ENCODE measurements around the gene GSDME. TPM values are rescaled to one million over a fixed set of nuclear protein-coding genes. Genes with fewer than 3 reads are reported as not detected.

The GSDME gene
- total RNA-seq, 4 donors from 2014 or later = 3.1 to 5.2 (median 3.9) TPM

- DNase-seq = no peak
- TF ChIP-seq CTCF (IDR thresholded peaks at IDR 0.05 in 4 of 5, conservative IDR thresholded peaks at IDR 0.05 in 1 of 5) (no peak), POLR2A (IDR thresholded peaks at IDR 0.05) (no peak)
- Histone ChIP-seq H3K27ac (peak overlapping the region in 3 of 4 donors; percentile 52 to 70 (median 59)), H3K36me3 (no peaks in the 10 kb centered on the region), H3K4me1 (peaks cover 0 to 8% of the 10 kb centered on the region in 2 donors), H3K4me3 (no peak overlapping the region), H3K27me3 (no peaks in the 10 kb centered on the region), H3K9me3 (no peaks in the 10 kb centered on the region)
- intact Hi-C loops (cut with DNase I; ENCODE audit: low total_unique reads) (no loop called here), in situ Hi-C loops (cut with MboI; ENCODE audit: low sequenced_read_pairs in 4 of 4) (no loop called here)
- ATAC-seq = peak; percentile 47 to 53
Measured at GRCh38 chr7:24716480-24717246, 40.6 kb downstream of the GSDME start.

- DNase-seq (no peak), ATAC-seq (peak; percentile 58 to 75)
- intact Hi-C loops (cut with DNase I; ENCODE audit: low total_unique reads) (no loop called here), in situ Hi-C loops (cut with MboI; ENCODE audit: low sequenced_read_pairs in 4 of 4) (no loop called here)
- Histone ChIP-seq H3K27me3 (no peaks in the 10 kb centered on the region), H3K27ac (peak overlapping the region in 3 of 4 donors; percentile 52 to 70 (median 59)), H3K4me1 (peaks cover 0 to 8% of the 10 kb centered on the region in 2 donors), H3K4me3 (no peak overlapping the region), H3K9me3 (no peaks in the 10 kb centered on the region), H3K36me3 (no peaks in the 10 kb centered on the region)
- TF ChIP-seq POLR2A (IDR thresholded peaks at IDR 0.05) (no peak), CTCF (IDR thresholded peaks at IDR 0.05 in 4 of 5, conservative IDR thresholded peaks at IDR 0.05 in 1 of 5) (peak; percentile 16 to 43 (median 25))
Measured at GRCh38 chr7:24715661-24716479, 41.4 kb downstream of the GSDME start.

GRCh38 chr7:24715171-24715570, 42.1 kb downstream of the GSDME start:
- in situ Hi-C loops (cut with MboI; ENCODE audit: low sequenced_read_pairs in 4 of 4) (no loop called here), intact Hi-C loops (cut with DNase I; ENCODE audit: low total_unique reads) (no loop called here)
- DNase-seq = no peak
- TF ChIP-seq CTCF (IDR thresholded peaks at IDR 0.05 in 4 of 5, conservative IDR thresholded peaks at IDR 0.05 in 1 of 5) (no peak), POLR2A (IDR thresholded peaks at IDR 0.05) (no peak)
- Histone ChIP-seq H3K4me3 (no peak overlapping the region), H3K27ac (no peak overlapping the region), H3K9me3 (no peaks in the 10 kb centered on the region), H3K36me3 (no peaks in the 10 kb centered on the region), H3K4me1 (peaks cover 0 to 8% of the 10 kb centered on the region in 2 donors), H3K27me3 (no peaks in the 10 kb centered on the region)
- no peak for ATAC-seq

GRCh38 chr7:24714676-24715010, 42.6 kb downstream of the GSDME start:
- Histone ChIP-seq H3K36me3 (no peaks in the 10 kb centered on the region), H3K27ac (no peak overlapping the region), H3K9me3 (no peaks in the 10 kb centered on the region), H3K4me1 (peaks cover 0 to 8% of the 10 kb centered on the region in 2 donors), H3K4me3 (no peak overlapping the region), H3K27me3 (no peaks in the 10 kb centered on the region)
- intact Hi-C loops (cut with DNase I; ENCODE audit: low total_unique reads) (no loop called here), in situ Hi-C loops (cut with MboI; ENCODE audit: low sequenced_read_pairs in 4 of 4) (no loop called here)
- DNase-seq = no peak
- TF ChIP-seq CTCF (IDR thresholded peaks at IDR 0.05 in 4 of 5, conservative IDR thresholded peaks at IDR 0.05 in 1 of 5) (no peak), POLR2A (IDR thresholded peaks at IDR 0.05) (no peak)
- ATAC-seq = no peak
